ENCODE measurements around the gene SAMD11.
"Not testable (repeated sequence)": the region's sequence is repeated elsewhere in the genome, so short reads cannot be mapped to it uniquely, and the experiment has no call there.

Gene SAMD11

GRCh38 chr1:923131-923990 lies at the start of gene SAMD11:
Gene SAMD11 (plus strand): TSS chr1:923923. CDS start chr1:924432, 509 bp downstream.
- DNase-seq (ENCODE audit: low read depth in 2 of 2) = peak; percentile 34 to 39

DNA sequence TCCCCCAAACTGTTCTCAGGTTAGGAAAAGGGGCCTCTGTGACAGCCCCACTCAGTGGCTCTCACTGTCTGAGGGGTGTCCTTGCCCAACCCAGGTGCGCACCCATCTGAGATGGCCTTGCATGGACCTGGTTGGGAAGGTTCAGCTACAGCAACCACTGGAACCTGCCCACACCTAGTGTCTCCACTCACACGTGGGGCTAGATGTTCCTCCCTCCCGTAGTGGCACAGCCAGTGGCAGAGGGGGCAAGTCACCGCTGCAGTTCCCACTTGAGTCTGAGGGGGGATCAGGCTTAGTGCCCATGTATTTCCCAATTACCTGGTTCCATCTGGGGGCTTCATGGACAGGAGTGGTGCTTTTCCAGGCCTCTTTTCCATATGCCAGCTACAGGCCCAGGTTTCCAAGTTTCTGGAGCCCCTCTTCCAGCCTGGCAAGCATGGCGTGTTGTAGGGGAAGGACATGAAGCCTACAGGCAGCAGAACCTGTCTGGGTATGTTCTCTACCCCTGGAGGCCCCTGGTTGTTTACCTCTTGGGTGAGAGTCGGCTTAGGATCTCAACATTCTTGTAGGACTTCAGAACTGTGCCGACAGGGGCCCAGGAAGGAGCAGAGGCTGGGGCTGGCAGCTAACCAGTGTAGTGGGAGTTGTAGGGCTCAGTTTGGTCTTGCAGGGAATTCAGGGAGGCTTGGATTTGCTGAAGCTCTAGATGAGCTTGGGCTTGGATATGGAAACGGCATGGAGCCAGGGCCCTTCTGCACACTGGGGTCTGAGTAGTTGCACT lies 47.1 kb upstream of the SAMD11 start:
- DNase-seq (ENCODE audit: low read depth in 2 of 2) = not testable (repeated sequence)

DNA sequence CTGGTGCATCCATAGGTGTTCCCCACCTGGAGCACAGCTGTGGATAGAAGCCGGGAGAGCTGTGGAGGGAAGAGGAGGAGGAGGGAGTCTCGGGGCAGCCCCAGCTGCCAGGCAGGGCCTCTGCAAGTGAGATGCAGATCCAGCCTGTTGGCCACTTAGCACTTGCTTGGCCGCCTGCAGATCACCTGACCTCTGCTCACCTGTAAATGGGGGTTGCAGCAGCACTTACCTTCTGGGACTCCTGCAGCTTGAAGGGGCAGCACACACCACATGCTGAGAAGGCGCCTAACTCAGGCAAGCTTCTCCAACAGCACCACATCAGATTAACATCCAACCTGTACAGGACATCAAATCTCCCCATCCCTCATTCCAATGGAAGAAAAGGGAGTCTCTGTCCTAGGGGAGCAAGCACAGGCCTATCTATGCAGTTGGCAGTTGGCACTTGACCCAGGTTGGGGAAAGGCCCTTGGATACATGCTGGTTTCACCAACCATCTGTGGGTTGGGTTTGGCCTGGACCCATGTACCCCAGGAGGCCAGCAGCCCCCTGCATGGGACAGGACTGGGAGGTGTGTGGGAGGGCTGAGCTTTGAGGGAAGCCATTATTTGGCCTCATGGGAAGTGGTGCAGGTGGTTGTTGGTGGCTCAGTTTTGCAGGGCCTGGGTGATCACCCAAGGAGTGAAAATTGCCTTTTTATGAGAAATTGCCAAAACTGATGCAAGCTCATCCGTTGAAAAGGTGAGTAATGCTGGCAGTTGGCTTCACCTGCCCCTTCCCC lies 46.3 kb upstream of the SAMD11 start:
- DNase-seq (ENCODE audit: low read depth in 2 of 2) = not testable (repeated sequence)

GRCh38 chr1:880511-880910 lies 43.2 kb upstream of the SAMD11 start:
- not testable (repeated sequence) for DNase-seq (ENCODE audit: low read depth in 2 of 2)

DNA sequence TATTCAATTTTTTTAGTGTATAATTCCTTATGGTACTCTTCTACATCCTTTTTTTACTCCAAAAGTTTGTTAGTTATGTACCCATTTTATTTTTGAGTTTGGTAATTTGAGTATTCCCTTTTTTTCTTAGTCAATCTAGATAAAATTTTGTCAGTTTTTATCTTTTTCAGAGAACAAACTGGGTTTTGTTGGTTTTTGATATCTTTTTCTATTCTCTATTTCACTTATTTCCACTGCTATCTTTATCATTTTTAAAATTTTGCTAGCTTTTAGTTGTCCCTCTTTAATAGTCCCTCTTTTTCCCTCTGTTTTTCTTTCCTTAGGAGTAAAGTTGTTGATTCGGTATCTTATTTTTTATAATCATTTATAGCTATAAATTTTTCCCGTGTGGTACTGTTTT lies 42.8 kb upstream of the SAMD11 start:
- DNase-seq (ENCODE audit: low read depth in 2 of 2) = not testable (repeated sequence)

DNA sequence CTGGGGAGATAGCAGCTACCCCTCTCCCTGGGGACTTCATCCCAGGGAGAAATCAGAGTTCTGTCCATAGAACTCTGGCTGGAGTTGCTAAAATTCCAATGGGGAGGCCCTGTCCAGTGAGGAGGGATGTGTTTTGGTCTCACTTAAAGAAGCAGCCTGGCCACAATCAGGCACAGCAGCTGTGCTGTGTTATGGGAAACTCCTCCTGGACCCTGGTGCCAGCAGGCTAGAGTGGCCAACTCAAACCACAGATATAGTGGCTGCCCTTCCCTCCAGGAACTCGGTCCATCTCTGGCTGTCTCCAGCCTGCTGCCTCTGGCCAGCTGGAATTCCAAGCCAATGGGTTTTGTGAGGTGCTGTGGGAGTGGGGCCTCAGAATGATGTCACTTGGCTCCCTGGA lies 37.4 kb upstream of the SAMD11 start:
- no peak for DNase-seq (ENCODE audit: low read depth in 2 of 2)

- DNase-seq (ENCODE audit: low read depth in 2 of 2) = no peak
These were observed 37.0 kb upstream of the SAMD11 start for GRCh38 chr1:886760-887159.

GRCh38 chr1:888297-888696 lies 35.4 kb upstream of the SAMD11 start:
- no peak for DNase-seq (ENCODE audit: low read depth in 2 of 2)

GRCh38 chr1:889774-890173 lies 33.9 kb upstream of the SAMD11 start:
- not testable (repeated sequence) for DNase-seq (ENCODE audit: low read depth in 2 of 2)

DNA sequence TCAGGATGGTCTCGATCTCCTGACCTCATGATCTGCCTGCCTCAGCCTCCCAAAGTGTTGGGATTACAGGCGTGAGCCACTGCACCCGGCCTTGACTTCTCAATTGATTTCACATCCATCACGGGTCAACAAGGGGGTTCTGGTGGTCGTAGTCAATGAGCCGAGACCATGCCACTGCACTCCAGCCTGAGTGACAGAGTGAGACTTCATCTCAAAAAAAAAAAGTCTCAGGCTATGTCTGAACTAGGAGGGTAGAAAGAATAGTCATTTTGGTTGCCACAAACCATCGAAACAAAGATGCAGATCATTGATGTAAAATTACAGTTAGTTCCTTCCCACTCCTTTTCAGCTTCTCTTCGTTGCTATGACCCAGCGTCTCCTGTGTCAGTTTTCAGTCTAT lies 33.5 kb upstream of the SAMD11 start:
- DNase-seq (ENCODE audit: low read depth in 2 of 2) = not testable (repeated sequence)

GRCh38 chr1:890661-891060 lies 33.1 kb upstream of the SAMD11 start:
- DNase-seq (ENCODE audit: low read depth in 2 of 2) = no peak

GRCh38 chr1:897226-897625 lies 26.5 kb upstream of the SAMD11 start:
- no peak for DNase-seq (ENCODE audit: low read depth in 2 of 2)

- not testable (repeated sequence) for DNase-seq (ENCODE audit: low read depth in 2 of 2)
These were observed 25.8 kb upstream of the SAMD11 start for GRCh38 chr1:897951-898350.

DNA sequence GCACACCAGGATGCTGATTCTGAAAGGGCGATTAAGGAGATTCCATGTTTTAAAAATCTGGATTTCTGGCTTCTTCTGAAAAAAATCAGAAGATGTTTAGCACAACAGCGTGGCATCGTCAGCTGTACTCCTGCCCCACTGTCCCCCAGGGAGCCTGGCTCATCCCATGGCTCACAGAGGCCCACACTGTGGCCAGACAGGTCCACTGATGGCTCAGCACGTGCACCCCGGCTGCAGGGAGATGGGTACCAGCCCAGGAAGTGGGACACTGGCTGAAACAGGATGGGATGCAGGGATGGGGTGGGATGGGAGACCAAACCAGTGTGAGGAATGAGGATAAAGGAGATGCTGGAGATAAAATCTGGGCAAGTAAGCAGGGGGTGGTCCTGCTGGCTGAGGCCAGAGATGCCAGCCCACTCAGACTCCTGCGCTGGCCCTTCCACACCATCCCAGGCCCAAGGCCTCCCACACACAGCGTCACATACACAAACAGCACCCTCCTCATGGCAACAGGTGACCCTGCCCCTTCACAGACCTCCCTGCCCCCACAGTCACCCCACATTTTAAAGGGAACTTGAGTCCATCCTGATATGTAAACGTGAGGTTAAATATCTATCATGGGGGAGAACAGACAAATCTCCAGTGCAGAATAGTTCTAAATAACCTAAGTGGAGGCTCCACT lies 23.9 kb upstream of the SAMD11 start:
- no peak for DNase-seq (ENCODE audit: low read depth in 2 of 2)

DNA sequence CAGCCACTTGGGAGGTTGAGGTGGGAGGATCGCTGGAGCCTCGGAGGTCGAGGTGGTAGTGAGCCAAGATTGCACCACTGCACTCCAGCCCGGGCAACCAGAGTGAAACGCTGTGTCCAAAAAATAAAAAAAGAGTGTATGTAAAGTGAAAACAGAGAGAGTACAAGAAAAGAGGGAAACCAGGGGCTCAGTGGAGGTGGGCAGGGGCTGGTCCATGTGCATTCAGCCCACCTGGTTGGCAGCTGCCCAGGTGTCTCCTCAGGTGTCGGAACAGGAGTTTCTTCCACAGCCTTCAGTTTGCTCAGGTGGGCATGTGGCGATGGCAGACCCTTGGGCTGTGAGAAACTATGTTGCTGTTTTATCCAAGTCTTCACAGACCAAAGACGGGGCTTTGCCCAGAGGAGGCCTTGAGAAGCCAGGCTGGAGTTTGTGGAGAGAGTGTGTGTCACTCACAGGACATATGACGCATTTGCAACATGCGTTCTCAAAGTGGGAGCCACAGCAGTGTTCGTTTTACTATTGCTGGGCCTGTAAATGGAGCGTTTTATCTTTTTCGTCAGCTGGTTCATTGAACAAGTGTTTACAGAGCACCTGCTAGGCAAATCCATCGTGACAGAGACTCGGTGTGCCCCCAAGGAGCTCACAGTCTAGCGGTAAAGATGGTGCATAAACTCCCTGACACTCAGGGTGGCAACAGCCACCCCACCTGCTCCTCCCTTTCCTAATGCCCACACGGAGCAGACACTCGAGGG lies 22.4 kb upstream of the SAMD11 start:
- no peak for DNase-seq (ENCODE audit: low read depth in 2 of 2)

GRCh38 chr1:902802-903201 lies 20.9 kb upstream of the SAMD11 start:
- DNase-seq (ENCODE audit: low read depth in 2 of 2) = no peak

GRCh38 chr1:903305-903704 lies 20.4 kb upstream of the SAMD11 start:
- no peak for DNase-seq (ENCODE audit: low read depth in 2 of 2)

DNA sequence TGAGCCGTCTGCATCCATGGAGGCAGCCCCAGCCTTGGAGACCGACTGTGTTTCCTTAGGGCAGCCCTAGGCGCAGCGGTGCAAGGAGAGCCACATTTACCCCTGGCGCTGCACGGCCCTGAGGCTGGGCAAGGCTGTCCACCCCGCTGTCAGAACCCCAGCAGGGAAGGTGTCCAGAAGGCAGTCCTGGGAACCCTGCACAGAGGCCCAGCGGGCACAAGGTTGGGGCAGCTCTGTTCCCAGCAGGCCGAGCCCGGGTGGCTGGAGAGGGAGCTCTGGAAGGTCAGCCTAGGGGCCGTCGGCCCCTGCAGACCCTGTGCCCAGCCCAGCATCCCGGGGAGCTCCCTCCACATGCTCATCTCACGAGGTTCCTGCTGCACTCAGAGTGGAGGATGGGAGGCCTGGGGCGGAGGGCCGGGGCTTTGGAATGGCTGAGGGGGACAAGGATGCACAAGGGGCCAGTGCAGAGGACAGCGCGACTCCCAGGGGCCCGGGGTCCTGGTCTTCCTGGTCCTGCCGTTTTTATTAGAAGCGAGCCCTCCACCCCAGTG lies 19.9 kb upstream of the SAMD11 start:
- DNase-seq (ENCODE audit: low read depth in 2 of 2) = no peak

DNA sequence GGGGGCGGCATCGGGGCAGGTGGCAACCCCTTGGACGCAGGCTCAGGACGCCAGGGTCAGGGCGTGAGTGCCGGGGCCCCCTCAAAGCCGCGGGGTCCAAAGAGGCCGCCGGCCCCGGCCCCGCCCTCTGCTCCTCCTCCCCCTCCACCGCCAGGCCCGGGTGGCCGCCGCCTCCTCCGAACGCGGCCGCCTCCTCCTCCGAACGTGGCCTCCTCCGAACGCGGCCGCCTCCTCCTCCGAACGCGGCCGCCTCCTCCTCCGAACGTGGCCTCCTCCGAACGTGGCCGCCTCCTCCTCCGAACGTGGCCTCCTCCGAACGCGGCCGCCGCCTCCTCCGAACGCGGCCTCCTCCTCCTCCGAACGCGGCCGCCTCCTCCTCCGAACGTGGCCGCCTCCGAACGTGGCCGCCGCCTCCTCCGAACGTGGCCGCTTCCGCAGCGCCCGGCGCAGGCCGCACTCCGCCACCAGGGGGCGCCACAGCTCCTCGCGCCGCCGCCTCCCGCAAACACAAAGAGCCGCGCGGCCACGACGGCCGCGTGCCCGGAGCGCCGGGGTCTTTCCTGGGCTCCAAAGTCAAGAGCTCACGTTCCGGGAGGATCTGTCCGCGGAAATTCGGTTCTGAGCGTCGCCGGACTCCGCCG lies 19.3 kb upstream of the SAMD11 start:
- peak; percentile 78 to 80 for DNase-seq (ENCODE audit: low read depth in 2 of 2)
